ENCODE data around the gene SDHA.
"Not testable (repeated sequence)": the region's sequence is repeated elsewhere in the genome, so short reads cannot be mapped to it uniquely, and the experiment has no call there.

The SDHA gene

DNA sequence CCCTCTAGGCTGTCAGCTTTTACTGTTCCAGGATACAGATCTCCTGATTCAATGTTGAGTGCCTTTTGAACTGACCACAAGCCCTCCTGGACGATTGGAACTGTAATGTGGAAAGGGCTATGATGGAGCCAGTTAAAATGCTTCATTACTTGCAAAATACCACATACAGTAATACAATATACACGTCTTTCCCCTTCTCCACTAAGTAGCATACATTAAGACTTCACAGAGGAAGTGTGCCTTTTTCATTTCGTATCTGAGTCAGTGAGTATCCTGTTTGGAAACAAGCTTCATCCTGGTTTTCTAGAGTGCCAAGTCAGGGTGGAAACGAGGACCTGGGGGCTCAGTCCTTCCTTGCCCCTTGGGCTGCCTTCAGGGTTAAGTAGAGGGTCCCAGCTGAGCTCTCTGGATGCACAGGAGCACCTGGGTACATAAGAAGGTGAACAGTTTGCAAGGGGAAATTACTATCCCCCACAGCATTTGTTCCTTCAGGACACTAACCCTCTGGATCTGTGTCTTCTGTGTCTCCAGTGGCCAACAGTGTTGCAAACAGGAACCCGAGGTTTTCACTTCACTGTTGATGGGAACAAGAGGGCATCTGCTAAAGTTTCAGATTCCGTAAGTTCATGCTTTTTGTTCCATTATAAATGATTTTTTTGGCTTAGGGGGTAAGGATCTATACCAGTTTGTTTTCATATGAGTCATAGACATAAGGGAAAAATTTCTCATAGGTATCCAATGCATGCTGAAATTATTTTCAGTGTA lies 5.0 kb downstream of the SDHA start:
- DNase-seq (ENCODE audit: low read depth): not testable (repeated sequence)

DNA sequence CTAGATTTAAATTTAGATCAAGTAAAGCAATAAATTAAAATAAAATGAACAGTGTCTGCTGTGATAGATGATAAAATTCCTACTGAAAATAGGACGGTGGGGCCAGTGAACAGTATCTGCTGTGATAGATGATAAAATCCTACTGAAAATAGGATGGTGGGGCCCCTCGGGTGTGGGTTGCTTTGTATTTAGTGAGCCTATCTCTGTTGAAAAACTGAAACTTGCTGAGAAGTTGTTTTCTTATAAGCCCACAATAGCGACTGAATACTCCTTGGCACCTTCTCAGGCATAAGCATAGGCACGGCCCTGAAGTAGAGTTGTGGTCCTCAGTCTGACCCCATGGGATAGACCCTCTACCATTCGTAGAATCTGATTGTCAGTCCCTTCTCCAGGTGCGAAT lies 5.7 kb downstream of the SDHA start:
- DNase-seq (ENCODE audit: low read depth): no peak

DNA sequence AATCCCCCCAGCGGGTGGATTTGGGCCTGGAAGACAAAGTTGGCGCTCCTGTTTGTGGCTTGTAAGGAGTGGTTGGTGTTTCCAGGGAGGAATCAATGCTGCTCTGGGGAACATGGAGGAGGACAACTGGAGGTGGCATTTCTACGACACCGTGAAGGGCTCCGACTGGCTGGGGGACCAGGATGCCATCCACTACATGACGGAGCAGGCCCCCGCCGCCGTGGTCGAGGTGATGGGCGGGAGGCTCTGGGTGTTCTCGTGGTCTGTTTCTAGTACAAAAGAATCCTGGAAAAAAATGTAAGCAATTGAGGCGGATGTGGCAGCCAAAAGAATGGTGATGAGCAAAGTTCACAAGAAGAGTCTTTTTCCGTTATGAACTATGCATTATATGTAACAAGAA lies 7.2 kb downstream of the SDHA start:
- no peak for DNase-seq (ENCODE audit: low read depth)

DNA sequence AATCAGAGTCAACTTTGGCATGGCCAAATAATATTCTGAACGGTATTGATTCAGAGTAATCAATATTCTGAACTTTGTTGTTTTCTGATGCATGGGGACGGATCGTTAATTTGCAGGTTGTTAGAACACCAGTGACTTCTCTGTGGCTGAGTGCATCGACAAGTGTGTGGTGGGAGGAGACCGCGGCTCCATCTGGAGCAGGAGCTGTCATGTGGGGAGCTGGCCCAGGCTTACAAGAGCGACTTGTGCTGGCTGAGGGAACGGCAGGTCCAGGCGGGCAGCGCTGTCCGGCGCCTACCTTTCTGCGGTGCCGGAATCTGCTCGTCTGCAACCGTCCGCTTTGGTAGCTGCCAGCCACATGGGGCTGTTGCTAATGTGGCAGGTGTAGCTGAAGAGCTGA lies 9.3 kb downstream of the SDHA start:
- DNase-seq (ENCODE audit: low read depth): not testable (repeated sequence)

- DNase-seq (ENCODE audit: low read depth): no peak
Observed at GRCh38 chr5:228886-229285, 10.8 kb downstream of the SDHA start.

- DNase-seq (ENCODE audit: low read depth): no peak
Observed at GRCh38 chr5:230711-231110, 12.6 kb downstream of the SDHA start.

DNA sequence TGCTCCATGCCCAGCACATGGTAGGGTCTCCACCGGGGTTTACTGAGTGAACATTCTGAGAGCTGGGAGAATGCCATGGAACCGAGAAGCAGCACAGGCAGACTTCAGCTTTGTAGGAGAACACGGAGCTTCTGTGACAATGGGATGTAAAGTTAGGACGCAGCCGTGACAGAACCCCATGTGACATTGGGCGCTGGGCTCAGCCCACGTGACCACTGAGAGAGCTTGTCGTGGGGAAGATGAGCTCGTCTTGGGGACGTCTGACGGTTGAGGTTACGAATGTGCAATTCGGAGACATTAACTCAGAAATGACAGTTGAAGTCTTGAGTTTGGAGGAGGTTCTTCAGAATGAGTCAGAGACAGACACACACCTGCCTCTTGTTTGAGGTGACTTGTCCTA lies 13.5 kb downstream of the SDHA start:
- DNase-seq (ENCODE audit: low read depth): no peak

- DNase-seq (ENCODE audit: low read depth): not testable (repeated sequence)
Observed at GRCh38 chr5:233426-233825, 15.3 kb downstream of the SDHA start.

GRCh38 chr5:234450-234849 lies 16.3 kb downstream of the SDHA start:
- no peak for DNase-seq (ENCODE audit: low read depth)

DNA sequence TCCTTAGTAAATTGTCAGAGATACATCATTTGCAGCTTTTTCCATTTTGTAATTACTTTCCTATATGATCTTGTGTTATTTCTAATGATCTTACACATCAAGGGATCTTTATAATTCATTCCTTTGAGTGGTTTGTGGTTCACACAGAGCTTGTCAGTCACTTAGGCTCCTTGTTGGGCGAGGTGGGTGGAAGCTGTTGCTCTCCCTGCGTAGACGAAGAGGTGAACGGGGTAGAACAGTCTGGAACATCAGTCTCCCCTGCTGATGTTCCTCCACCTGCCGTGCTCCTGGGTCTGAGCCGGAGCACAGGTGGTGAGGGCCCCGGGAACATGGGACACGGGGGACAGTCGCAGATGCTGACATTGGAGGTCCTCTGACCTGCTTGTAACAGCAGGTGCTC lies 17.4 kb downstream of the SDHA start:
- not testable (repeated sequence) for DNase-seq (ENCODE audit: low read depth)

GRCh38 chr5:237931-238330 lies 19.8 kb downstream of the SDHA start:
- DNase-seq (ENCODE audit: low read depth): not testable (repeated sequence)

DNA sequence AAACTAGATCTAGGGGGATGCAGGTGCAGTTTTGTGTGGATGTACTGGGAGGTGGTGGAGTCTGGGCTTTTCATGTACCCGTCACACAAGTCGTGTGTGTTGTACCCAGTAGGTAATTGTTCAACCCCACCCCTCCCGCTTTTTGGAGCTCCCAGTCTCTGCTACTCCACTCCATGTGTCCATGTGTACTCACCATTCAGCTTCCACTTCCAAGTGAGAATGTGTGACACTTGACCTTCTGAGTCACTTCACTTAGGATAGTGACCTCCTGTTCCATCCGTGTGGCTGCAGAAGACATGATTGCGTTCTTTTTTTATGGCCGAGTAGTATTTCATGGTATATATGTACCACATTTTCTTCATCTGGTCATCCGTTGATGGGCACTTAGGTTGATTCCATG lies 22.4 kb downstream of the SDHA start:
- not testable (repeated sequence) for DNase-seq (ENCODE audit: low read depth)

GRCh38 chr5:241045-241669 lies 23.0 kb downstream of the SDHA start:
- not testable (repeated sequence) for DNase-seq (ENCODE audit: low read depth)

- not testable (repeated sequence) for DNase-seq (ENCODE audit: low read depth)
Observed at GRCh38 chr5:243683-244367, 25.7 kb downstream of the SDHA start.

GRCh38 chr5:245717-246116 lies 27.6 kb downstream of the SDHA start:
- not testable (repeated sequence) for DNase-seq (ENCODE audit: low read depth)

DNA sequence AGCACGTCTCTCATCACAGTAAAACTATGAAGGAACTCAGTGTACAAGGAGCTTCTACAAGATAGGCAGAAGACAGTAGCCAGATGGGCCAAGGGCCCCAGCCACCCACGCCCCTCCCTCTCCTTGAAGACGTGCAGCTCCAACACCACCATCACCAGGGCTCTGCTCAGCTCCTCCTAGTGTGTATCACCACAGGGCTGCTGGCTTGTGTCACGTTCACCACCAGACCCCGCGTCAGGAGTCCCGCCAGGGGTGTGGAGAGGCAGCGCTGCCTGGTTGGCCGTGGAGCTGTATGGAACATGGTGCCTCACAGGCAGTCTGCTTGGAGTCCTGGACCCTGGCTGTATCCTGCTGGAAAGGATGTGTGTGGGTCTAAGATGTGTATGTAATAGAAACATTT lies 32.3 kb downstream of the SDHA start:
- not testable (repeated sequence) for DNase-seq (ENCODE audit: low read depth)

GRCh38 chr5:251016-251415 lies 32.9 kb downstream of the SDHA start:
- not testable (repeated sequence) for DNase-seq (ENCODE audit: low read depth)

DNA sequence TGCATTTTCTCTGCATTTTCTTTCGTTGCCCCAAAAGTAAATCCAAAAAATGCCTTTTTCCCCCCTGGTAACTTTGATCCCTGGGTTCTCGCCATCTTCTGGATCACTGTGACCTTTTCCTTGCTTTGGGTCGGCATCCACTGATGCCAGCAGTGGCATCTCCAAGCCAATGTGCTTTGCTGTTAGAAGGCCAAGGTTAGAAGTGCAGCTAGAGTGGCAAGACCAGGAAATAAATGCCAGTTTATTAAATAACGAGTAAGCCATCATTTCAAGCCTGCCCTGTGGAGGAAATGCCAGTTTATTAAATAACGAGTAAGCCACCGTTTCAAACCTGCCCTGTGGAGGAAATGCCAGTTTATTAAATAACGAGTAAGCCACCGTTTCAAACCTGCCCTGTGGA lies 33.4 kb downstream of the SDHA start:
- not testable (repeated sequence) for DNase-seq (ENCODE audit: low read depth)

DNA sequence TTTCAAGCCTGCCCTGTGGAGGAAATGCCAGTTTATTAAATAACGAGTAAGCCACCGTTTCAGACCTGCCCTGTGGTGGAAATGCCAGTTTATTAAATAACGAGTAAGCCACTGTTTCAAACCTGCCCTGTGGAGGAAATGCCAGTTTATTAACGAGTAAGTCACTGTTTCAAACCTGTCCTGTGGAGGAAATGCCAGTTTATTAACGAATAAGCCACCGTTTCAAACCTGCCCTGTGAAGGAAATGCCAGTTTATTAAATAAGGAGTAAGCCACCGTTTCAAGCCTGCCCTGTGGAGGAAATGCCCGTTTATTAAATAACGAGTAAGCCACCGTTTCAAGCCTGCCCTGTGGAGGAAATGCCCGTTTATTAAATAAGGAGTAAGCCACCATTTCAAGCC lies 33.9 kb downstream of the SDHA start:
- DNase-seq (ENCODE audit: low read depth): not testable (repeated sequence)

- no peak for DNase-seq (ENCODE audit: low read depth)
Observed at GRCh38 chr5:252546-252945, 34.4 kb downstream of the SDHA start.

GRCh38 chr5:254322-254721 lies 36.2 kb downstream of the SDHA start:
- not testable (repeated sequence) for DNase-seq (ENCODE audit: low read depth)

- not testable (repeated sequence) for DNase-seq (ENCODE audit: low read depth)
Observed at GRCh38 chr5:255116-255515, 37.0 kb downstream of the SDHA start.

- not testable (repeated sequence) for DNase-seq (ENCODE audit: low read depth)
Observed at GRCh38 chr5:256347-256746, 38.2 kb downstream of the SDHA start.

Measured in stimulated activated CD4-positive, alpha-beta T cell treated with anti-CD3 and anti-CD28 coated beads, Interleukin-2, amount 100 ng/mL, for 4 hours (primary cell).